Fibroblast of lung (primary cell): ENCODE data around the gene FAM187B.

ENCODE experiments used
- EZH2 ChIP-seq: IDR thresholded peaks from 2 replicates; pipeline ENCODE4 v1.5.1; 2012; ENCODE audit warnings: low read length, control low read depth, mild to moderate bottlenecking; ENCODE audit errors: missing control alignments
- TF ChIP-seq, protein P1 (sequence below), 2 donors: IDR thresholded peaks in 1 of 2; conservative IDR thresholded peaks in 1 of 2; 1 replicate in 1 of 2; 2 replicates in 1 of 2; pipeline ENCODE4 v1.5.1; 2011 to 2012; ENCODE audit warnings: low read length in 2 of 2, control low read depth in 1 of 2, inconsistent platforms in 1 of 2, low read depth in 1 of 2, mild to moderate bottlenecking in 1 of 2

DNA sequence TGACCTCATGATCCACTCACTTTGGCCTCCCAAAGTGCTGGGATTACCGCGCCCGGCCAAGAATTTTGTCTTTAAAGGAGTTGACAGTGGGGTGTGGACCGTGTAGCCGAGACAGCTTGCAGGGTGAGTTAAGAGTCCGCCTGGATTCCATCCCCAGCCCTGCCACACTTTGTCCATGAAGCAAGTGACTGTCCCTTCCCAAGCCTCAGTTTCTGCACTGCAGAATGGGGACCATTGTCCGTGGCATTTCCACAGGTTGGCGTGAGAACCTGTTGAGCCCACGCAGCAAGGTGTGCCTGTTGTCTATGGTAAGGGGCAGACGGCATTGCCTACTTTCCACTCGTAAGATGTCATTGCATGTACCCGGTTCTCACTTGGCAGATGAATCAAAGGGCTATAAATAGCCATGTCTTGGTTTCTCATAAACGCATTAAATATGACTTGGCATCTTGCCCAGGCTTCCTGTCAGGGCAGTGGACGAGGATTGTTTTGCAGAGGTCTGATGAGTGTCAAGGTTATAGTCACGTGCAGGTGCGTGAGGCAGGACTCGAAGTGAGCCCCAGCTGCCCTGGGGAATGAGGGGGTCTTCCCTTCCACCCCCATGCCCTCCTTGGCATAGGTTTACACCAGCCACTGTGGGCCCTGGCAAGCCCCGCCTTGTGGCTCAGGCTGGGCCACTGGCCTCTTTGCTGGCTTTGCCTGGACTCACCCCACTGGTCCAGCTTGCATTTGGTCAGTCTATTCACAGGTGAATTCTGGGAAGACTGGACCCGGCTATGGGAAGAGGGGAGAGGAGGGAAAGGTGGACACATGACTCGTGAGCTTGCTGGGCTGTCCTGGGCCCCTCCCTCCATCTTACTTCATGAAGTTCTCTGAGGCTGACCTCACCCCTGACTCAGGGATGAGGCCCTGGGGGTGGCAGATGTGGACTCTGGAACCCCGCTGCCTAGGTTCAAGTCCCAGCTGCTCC is 14.6 kb downstream of the FAM187B start:
- TF ChIP-seq, protein P1, sequence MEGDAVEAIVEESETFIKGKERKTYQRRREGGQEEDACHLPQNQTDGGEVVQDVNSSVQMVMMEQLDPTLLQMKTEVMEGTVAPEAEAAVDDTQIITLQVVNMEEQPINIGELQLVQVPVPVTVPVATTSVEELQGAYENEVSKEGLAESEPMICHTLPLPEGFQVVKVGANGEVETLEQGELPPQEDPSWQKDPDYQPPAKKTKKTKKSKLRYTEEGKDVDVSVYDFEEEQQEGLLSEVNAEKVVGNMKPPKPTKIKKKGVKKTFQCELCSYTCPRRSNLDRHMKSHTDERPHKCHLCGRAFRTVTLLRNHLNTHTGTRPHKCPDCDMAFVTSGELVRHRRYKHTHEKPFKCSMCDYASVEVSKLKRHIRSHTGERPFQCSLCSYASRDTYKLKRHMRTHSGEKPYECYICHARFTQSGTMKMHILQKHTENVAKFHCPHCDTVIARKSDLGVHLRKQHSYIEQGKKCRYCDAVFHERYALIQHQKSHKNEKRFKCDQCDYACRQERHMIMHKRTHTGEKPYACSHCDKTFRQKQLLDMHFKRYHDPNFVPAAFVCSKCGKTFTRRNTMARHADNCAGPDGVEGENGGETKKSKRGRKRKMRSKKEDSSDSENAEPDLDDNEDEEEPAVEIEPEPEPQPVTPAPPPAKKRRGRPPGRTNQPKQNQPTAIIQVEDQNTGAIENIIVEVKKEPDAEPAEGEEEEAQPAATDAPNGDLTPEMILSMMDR (conservative IDR thresholded peaks at IDR 0.05 in 1 of 2, IDR thresholded peaks at IDR 0.05 in 1 of 2; ENCODE audit: low read depth in 1 of 2, low read length in 2 of 2): no peak
- TF ChIP-seq EZH2: no peak
